Measurements from ENCODE around the gene BIN1.

The BIN1 gene

GRCh38 chr2:126999106-126999756 is 107.7 kb downstream of the BIN1 start:
- TF ChIP-seq, protein P1, sequence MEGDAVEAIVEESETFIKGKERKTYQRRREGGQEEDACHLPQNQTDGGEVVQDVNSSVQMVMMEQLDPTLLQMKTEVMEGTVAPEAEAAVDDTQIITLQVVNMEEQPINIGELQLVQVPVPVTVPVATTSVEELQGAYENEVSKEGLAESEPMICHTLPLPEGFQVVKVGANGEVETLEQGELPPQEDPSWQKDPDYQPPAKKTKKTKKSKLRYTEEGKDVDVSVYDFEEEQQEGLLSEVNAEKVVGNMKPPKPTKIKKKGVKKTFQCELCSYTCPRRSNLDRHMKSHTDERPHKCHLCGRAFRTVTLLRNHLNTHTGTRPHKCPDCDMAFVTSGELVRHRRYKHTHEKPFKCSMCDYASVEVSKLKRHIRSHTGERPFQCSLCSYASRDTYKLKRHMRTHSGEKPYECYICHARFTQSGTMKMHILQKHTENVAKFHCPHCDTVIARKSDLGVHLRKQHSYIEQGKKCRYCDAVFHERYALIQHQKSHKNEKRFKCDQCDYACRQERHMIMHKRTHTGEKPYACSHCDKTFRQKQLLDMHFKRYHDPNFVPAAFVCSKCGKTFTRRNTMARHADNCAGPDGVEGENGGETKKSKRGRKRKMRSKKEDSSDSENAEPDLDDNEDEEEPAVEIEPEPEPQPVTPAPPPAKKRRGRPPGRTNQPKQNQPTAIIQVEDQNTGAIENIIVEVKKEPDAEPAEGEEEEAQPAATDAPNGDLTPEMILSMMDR (IDR thresholded peaks at IDR 0.05; ENCODE audit: extremely low read depth, missing control alignments), result no peak

DNA sequence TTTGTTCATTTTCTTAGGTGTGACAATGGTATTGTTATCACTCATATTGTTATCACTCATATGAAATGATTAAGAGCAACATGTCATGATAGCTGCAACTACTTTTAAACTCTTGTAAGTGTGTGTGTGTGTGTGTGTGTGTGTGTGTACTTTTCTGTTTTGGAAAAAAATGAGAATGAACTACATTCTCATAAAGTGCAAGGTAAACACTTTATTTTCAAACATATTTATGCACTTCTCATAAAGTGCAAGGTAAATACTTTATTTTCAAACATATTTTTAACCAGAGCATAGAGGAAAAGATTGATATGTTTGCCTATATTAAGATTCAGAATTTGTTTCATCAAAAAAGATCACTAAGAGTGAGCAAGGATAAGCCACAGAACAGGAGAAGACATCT is 108.5 kb downstream of the BIN1 start:
- no peak for DNase-seq (ENCODE audit: low spot score)
- TF ChIP-seq, protein P1 (IDR thresholded peaks at IDR 0.05; ENCODE audit: extremely low read depth, missing control alignments), result no peak

More at GRCh38 chr2:126999106-126999756, 107.7 kb downstream of the BIN1 start:
- DNase-seq (ENCODE audit: low spot score), result no peak

Data from GM20000 (cell line).